Aorta (tissue), 5 donors: Measurements from ENCODE around the gene TIMMDC1. TPM values are rescaled to one million over a fixed set of nuclear protein-coding genes. Genes with fewer than 3 reads are reported as not detected.

Source experiments
- ATAC-seq: fragments of 200-7000 bp; cut with Tn5 transposase; one replicate; pipeline ENCODE4 v1.9.1; 2022; ENCODE audit warnings: moderate library complexity; ENCODE audit not compliant: low FRiP score
- DNase-seq, 2 donors: peaks; one replicate each; pipeline ENCODE4 v3.0.0-alpha.2; 2020
- H3K27ac ChIP-seq, 2 donors: one replicate each; pipeline ENCODE4 v1.5.1; 2013; ENCODE audit warnings: low read length in 2 of 2, mild to moderate bottlenecking in 2 of 2, moderate library complexity in 2 of 2, control low read depth in 1 of 2, inconsistent platforms in 1 of 2, low read depth in 1 of 2
- H3K27me3 ChIP-seq, 2 donors: one replicate each; pipeline ENCODE4 v1.6.1; 2013; ENCODE audit warnings: control low read depth in 1 of 2, low read length in 1 of 2, mild to moderate bottlenecking in 1 of 2, moderate library complexity in 1 of 2; ENCODE audit not compliant: insufficient read depth in 2 of 2, control insufficient read depth in 1 of 2
- H3K36me3 ChIP-seq, 2 donors: one replicate each; pipeline ENCODE4 v1.6.1; 2013; ENCODE audit warnings: control low read depth in 1 of 2, low read length in 1 of 2, mild to moderate bottlenecking in 1 of 2; ENCODE audit not compliant: insufficient read depth in 2 of 2, control insufficient read depth in 1 of 2
- H3K4me1 ChIP-seq, 2 donors: one replicate each; pipeline ENCODE4 v1.6.1; 2013; ENCODE audit warnings: low read length in 2 of 2, control low read depth in 1 of 2, mild to moderate bottlenecking in 1 of 2, moderate library complexity in 1 of 2; ENCODE audit not compliant: insufficient read depth in 2 of 2, control insufficient read depth in 1 of 2
- H3K4me3 ChIP-seq, 2 donors: one replicate each; pipeline ENCODE4 v1.5.1; 2013; ENCODE audit warnings: low read length in 2 of 2, control low read depth in 1 of 2, mild to moderate bottlenecking in 1 of 2
- H3K9me3 ChIP-seq: one replicate; pipeline ENCODE4 v1.6.1; 2013; ENCODE audit warnings: mild to moderate bottlenecking, low read length; ENCODE audit not compliant: control insufficient read depth
- WGBS, 2 donors: extraction: QIAGEN DNeasy Blood & Tissue Kit; methylation state at CpG; one replicate each; pipeline ENCODE4 v1.1.7; 2013; 5-methylcytosine and 5-hydroxymethylcytosine counted together
- intact Hi-C, 2 donors: fragments of 100-400 bp; cut with DNase I; formaldehyde crosslinking; loops; one replicate each; pipeline versions ENCODE4 v1.14.2 to v1.15.0; 2022
- long read RNA-seq, 2 donors: library from polyadenylated mRNA; unstranded; transcript quantifications; one replicate each; pipeline ENCODE4 v2.0.0, GENCODE V29; 2020 to 2021
- polyA plus RNA-seq, 2 donors: library from polyadenylated mRNA; stranded (reverse); fragments of 200-250 nt; gene quantifications; one replicate each; pipeline ENCODE4 v1.2.3, GENCODE V29; 2013
- total RNA-seq, 2 donors: library from RNA; stranded (reverse); fragmentation: NEBNext Ultra II Directional; extraction: Animal tissue kit (Norgen Biotek cat#: 25700); gene quantifications; one replicate each; pipeline ENCODE4 v1.2.1, GENCODE V29; 2021
- donor health status: healthy with polysubstance abuse.
- donor health status: Bipolar disorder and iron deficiency.
- donor health status: DM: no; HTN: no; CAD: no.
- donor health status: DM: no; HTN: no; CAD: no.
- donor health status: DM: yes; HTN: yes; CAD: no.

The TIMMDC1 gene
- total RNA-seq (10 to 100 TPM; 64.0 to 83.5 TPM), polyA plus RNA-seq (10 to 100 TPM; 44.6 to 71.6 TPM)
- long read RNA-seq, donor 1, transcript TIMMDC1-208 (7 exons, 2,394 nt), result major isoform, 102 of 120 reads
- long read RNA-seq, donor 1, partial matches to known transcripts, result 8 of 120 reads
- long read RNA-seq, donor 1, other reads (novel, unspliced or antisense), result 9 of 120 reads
- long read RNA-seq, donor 2, transcript TIMMDC1-208 (7 exons, 2,394 nt), result major isoform, 13 of 15 reads
- long read RNA-seq, donor 2, partial matches to known transcripts, result 1 of 15 reads
- long read RNA-seq, donor 2, other reads (novel, unspliced or antisense), result 1 of 15 reads

- intact Hi-C loops, result loop anchor here (5.0 to 10.0 kb wide), 2 partner anchors 176 to 194 kb away; partner anchors contain the start of gene COX17 (in 1 of the 2)
- no peaks in the 10 kb centered on the region for H3K9me3 ChIP-seq
Observed at GRCh38 chr3:119498186-119499011, at the start of gene TIMMDC1. TSS of gene TIMMDC1 (plus strand) at chr3:119498547. CDS start at chr3:119498734, 187 bp downstream.

DNA sequence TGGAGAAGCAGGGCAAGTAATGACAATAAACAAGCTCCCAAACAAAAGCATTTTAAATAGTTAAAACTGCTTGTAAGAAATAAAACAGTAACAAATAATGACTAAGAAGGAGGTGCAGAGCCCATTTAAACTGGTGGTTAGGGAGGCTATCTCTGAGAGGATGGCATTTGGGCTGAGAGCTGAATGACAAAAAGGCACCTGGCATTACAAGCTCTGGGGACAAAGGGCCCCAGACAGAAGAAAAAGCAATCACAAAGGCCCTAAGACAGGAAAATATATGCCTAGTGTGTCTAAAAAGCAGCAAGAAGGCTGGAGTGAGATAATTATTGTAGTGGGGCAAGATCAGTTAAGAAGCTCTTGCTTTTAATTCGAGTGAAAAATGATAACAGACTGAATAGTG lies 44.5 kb upstream of the TIMMDC1 start:
- no peak overlapping the region for H3K27ac ChIP-seq
- H3K36me3 ChIP-seq, result peaks cover 3 to 6% of the 10 kb centered on the region in 2 donors
- H3K4me1 ChIP-seq, result no peaks in the 10 kb centered on the region
- no peak for ATAC-seq
- intact Hi-C loops, result no loop called here
- no peak for DNase-seq
- no peak overlapping the region for H3K4me3 ChIP-seq
- no peaks in the 10 kb centered on the region for H3K9me3 ChIP-seq
- 79 to 81% methylated on average over 1 of the region's 1 CpG for WGBS, 2 donors
- no peaks in the 10 kb centered on the region for H3K27me3 ChIP-seq

More at GRCh38 chr3:119498186-119499011, at the start of gene TIMMDC1:
- H3K36me3 ChIP-seq, result peaks cover 0 to 2% of the 10 kb centered on the region in 2 donors
- 0 to 1% methylated on average over 58 of the region's 58 CpGs for WGBS, 2 donors
- DNase-seq (peak; percentile 98), ATAC-seq (peak; percentile 100)
- peak within 1 kb of the TSS in 1 of 2 donors; percentile 49 for H3K27ac ChIP-seq
- peaks cover 0 to 4% of the 10 kb centered on the region in 2 donors for H3K4me1 ChIP-seq
- H3K4me3 ChIP-seq, result peak within 1 kb of the TSS; percentile 67 to 78
- H3K27me3 ChIP-seq, result no peaks in the 10 kb centered on the region

GRCh38 chr3:119456469-119456868 lies 41.9 kb upstream of the TIMMDC1 start:
- no peak overlapping the region for H3K27ac ChIP-seq
- intact Hi-C loops, result no loop called here
- peaks cover 3 to 8% of the 10 kb centered on the region in 2 donors for H3K36me3 ChIP-seq

GRCh38 chr3:119457246-119457645 lies 41.1 kb upstream of the TIMMDC1 start:
- H3K36me3 ChIP-seq, result peaks cover 1 to 8% of the 10 kb centered on the region in 2 donors
- ATAC-seq (no peak), DNase-seq (no peak)
- 97 to 99% methylated on average over 4 of the region's 4 CpGs for WGBS, 2 donors
- intact Hi-C loops, result no loop called here
- H3K4me1 ChIP-seq, result no peaks in the 10 kb centered on the region
- no peak overlapping the region for H3K4me3 ChIP-seq
- no peak overlapping the region for H3K27ac ChIP-seq
- no peaks in the 10 kb centered on the region for H3K9me3 ChIP-seq
- H3K27me3 ChIP-seq, result no peaks in the 10 kb centered on the region

More at GRCh38 chr3:119456469-119456868, 41.9 kb upstream of the TIMMDC1 start:
- no peaks in the 10 kb centered on the region for H3K4me1 ChIP-seq
- no peaks in the 10 kb centered on the region for H3K9me3 ChIP-seq
- H3K4me3 ChIP-seq, result no peak overlapping the region
- 84 to 93% methylated on average over 1 of the region's 1 CpG for WGBS, 2 donors
- ATAC-seq, result no peak
- no peak for DNase-seq
- no peaks in the 10 kb centered on the region for H3K27me3 ChIP-seq

GRCh38 chr3:119463171-119464169 lies 34.9 kb upstream of the TIMMDC1 start, which contains the start of gene TMEM39A:
TSS of gene TMEM39A (minus strand) at chr3:119463615. CDS start at chr3:119462074, 1,541 bp downstream.
- 5 to 6% methylated on average over 51 of the region's 51 CpGs for WGBS, 2 donors
- intact Hi-C loops, result loop anchor here in 1 of 2 donors (2.0 to 10.0 kb wide), 2 partner anchors 37 to 189 kb away; no protein-coding TSS in a partner anchor
- Histone ChIP-seq H3K4me1 (no peaks in the 10 kb centered on the region), H3K36me3 (peaks cover 0 to 2% of the 10 kb centered on the region in 2 donors), H3K4me3 (peak within 1 kb of the TSS; percentile 80 to 87), H3K27me3 (no peaks in the 10 kb centered on the region), H3K27ac (peak within 1 kb of the TSS; percentile 37 to 66), H3K9me3 (no peaks in the 10 kb centered on the region)
- ATAC-seq (peak; percentile 99), DNase-seq (peak; percentile 100)

GRCh38 chr3:119468041-119468440 lies 30.3 kb upstream of the TIMMDC1 start:
- H3K9me3 ChIP-seq, result no peaks in the 10 kb centered on the region
- no peaks in the 10 kb centered on the region for H3K27me3 ChIP-seq
- ATAC-seq (no peak), DNase-seq (no peak)
- H3K4me3 ChIP-seq, result no peak overlapping the region
- H3K4me1 ChIP-seq, result peaks cover 0 to 2% of the 10 kb centered on the region in 2 donors
- H3K36me3 ChIP-seq, result peaks cover 3 to 5% of the 10 kb centered on the region in 2 donors
- H3K27ac ChIP-seq, result no peak overlapping the region
- intact Hi-C loops, result loop anchor here in 1 of 2 donors (10.0 kb wide), 1 partner anchor 193 kb away; no protein-coding TSS in a partner anchor
- 89 to 98% methylated on average over 2 of the region's 2 CpGs for WGBS, 2 donors

- no peak overlapping the region for H3K27ac ChIP-seq
- ATAC-seq, result no peak
- peaks cover 0 to 2% of the 10 kb centered on the region in 2 donors for H3K4me1 ChIP-seq
- no peaks in the 10 kb centered on the region for H3K9me3 ChIP-seq
- WGBS, 2 donors, result 14 to 16% methylated on average over 16 of the region's 16 CpGs
- intact Hi-C loops, result loop anchor here in 1 of 2 donors (10.0 kb wide), 1 partner anchor 195 kb away; no protein-coding TSS in a partner anchor
- peaks cover 3 to 5% of the 10 kb centered on the region in 2 donors for H3K36me3 ChIP-seq
- peak overlapping the region; percentile 86 to 99 for H3K4me3 ChIP-seq
- no peaks in the 10 kb centered on the region for H3K27me3 ChIP-seq
- no peak for DNase-seq
Observed at GRCh38 chr3:119469418-119470189, 28.7 kb upstream of the TIMMDC1 start.
